Measurements from ENCODE around the gene PAX7.

DNA sequence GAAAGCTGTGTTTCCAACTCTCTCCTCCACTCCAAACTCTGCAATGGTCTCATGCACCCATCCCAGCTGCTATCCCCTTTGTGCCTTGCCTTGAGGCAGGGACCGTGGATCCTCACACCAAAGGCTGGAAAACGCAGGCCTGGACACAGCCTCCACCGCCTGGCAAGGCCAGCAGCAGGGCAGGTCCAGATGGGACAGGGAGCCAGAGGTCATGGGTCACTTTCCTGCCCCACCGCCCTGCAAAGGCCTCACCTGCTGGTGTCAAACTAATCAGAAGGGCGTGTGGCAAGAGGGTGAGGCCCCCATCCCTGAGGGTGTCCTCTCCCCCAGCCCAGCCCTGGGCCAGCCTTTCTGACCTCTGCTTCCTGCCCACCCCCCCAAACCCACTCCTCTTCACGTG lies 106.3 kb downstream of the PAX7 start:
- TF ChIP-seq, protein P1, sequence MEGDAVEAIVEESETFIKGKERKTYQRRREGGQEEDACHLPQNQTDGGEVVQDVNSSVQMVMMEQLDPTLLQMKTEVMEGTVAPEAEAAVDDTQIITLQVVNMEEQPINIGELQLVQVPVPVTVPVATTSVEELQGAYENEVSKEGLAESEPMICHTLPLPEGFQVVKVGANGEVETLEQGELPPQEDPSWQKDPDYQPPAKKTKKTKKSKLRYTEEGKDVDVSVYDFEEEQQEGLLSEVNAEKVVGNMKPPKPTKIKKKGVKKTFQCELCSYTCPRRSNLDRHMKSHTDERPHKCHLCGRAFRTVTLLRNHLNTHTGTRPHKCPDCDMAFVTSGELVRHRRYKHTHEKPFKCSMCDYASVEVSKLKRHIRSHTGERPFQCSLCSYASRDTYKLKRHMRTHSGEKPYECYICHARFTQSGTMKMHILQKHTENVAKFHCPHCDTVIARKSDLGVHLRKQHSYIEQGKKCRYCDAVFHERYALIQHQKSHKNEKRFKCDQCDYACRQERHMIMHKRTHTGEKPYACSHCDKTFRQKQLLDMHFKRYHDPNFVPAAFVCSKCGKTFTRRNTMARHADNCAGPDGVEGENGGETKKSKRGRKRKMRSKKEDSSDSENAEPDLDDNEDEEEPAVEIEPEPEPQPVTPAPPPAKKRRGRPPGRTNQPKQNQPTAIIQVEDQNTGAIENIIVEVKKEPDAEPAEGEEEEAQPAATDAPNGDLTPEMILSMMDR (IDR thresholded peaks at IDR 0.05) = no peak
- no peak for TF ChIP-seq POLR2A (IDR thresholded peaks at IDR 0.05)
